HCT116 (cell line): ENCODE measurements around the gene OR51B5. TPM values are rescaled to one million over a fixed set of nuclear protein-coding genes. Genes with fewer than 3 reads are reported as not detected.

Source experiments
- ATAC-seq: fragments of 200-7000 bp; cut with Tn5 transposase; 2 replicates; pipeline ENCODE4 v1.9.1; 2020; ENCODE audit warnings: mild to moderate bottlenecking, moderate library complexity
- BruUV-seq: library from RNA; stranded (reverse); fragments of 400-500 nt; replicated peaks from 2 replicates; lab custom pipeline; 2021; lab: Mats Ljungman, UMichigan
- CTCF ChIA-PET: fragments of 300-600 bp; sonication (Branson Sonifier 250); formaldehyde crosslinking; loops from one replicate; lab custom pipeline; 2021; ENCODE audit warnings: antibody characterized with exemption; lab: Charles Lee
- POLR2A ChIA-PET: fragments of 300-600, 350-600 bp; sonication (Branson Sonifier 250); formaldehyde crosslinking; loops from one replicate; lab custom pipeline; 2021; ENCODE audit warnings: antibody characterized with exemption; lab: Charles Lee
- RAD21 ChIA-PET, 2 experiments: fragments of 300-600 bp; sonication (Branson Sonifier 250); formaldehyde crosslinking; loops; one replicate each; lab custom pipeline; 2023; ENCODE audit warnings: low total read pairs in 2 of 2; ENCODE audit not compliant: uncharacterized antibody in 2 of 2, unreplicated experiment in 2 of 2, low non-redundant PET in 1 of 2; lab: Charles Lee
- DNase-seq: peaks from one replicate; pipeline ENCODE4 v3.0.0-alpha.2; 2010; ENCODE audit warnings: low read depth, low spot score
- H2AFZ ChIP-seq: fragments of 200-600 bp; shearing (Covaris generic), sonication (generic); 2 replicates; pipeline ENCODE4 v1.6.1; 2017; ENCODE audit warnings: low read depth, mixed run types, mixed read lengths, antibody characterized with exemption, low read length; ENCODE audit not compliant: poor library complexity, severe bottlenecking
- H3K27ac ChIP-seq: 2 replicates; pipeline ENCODE4 v1.5.1; 2012; ENCODE audit warnings: low read depth, low read length
- H3K27me3 ChIP-seq: fragments of 200-600 bp; sonication (generic); 2 replicates; pipeline ENCODE4 v1.6.1; 2016; ENCODE audit warnings: mixed run types, low read length, mixed read lengths; ENCODE audit not compliant: insufficient read depth
- H3K36me3 ChIP-seq, 2 experiments: fragments of 200-500 bp in 1 of 2; fragments of 200-600 bp in 1 of 2; sonication (Bioruptor generic) in 1 of 2; sonication (generic) in 1 of 2; 2 replicates each; pipeline versions ENCODE4 v1.5.1 to v1.6.1; 2014 to 2016; ENCODE audit warnings: low read length in 2 of 2, inconsistent platforms in 1 of 2, mixed read lengths in 1 of 2, mixed run types in 1 of 2; ENCODE audit not compliant: insufficient read depth in 2 of 2, control insufficient read depth in 1 of 2
- H3K4me1 ChIP-seq, 2 experiments: fragments of 200-600 bp in 1 of 2; sonication (generic) in 1 of 2; 2 replicates each; pipeline versions ENCODE4 v1.5.1 to v1.6.1; 2012 to 2017; ENCODE audit warnings: low read length in 2 of 2, inconsistent platforms in 1 of 2, mild to moderate bottlenecking in 1 of 2, mixed read lengths in 1 of 2, mixed run types in 1 of 2, moderate library complexity in 1 of 2; ENCODE audit not compliant: insufficient read depth in 2 of 2, control insufficient read depth in 1 of 2
- H3K4me2 ChIP-seq: fragments of 200-600 bp; sonication (generic); 2 replicates; pipeline ENCODE4 v1.6.1; 2017; ENCODE audit warnings: mixed run types, low read length, mixed read lengths
- H3K4me3 ChIP-seq, 2 experiments: fragments of 200-600 bp in 1 of 2; sonication (generic) in 1 of 2; replicated peaks in 1 of 2; 2 replicates each; pipeline ENCODE4 v1.5.1; 2011 to 2016; ENCODE audit warnings: low read length in 2 of 2, control low read depth in 1 of 2, low read depth in 1 of 2, mild to moderate bottlenecking in 1 of 2, mixed read lengths in 1 of 2, mixed run types in 1 of 2
- H3K79me2 ChIP-seq: fragments of 200-600 bp; sonication (generic); 2 replicates; pipeline ENCODE4 v1.6.1; 2017; ENCODE audit warnings: mild to moderate bottlenecking, mixed run types, low read length, moderate library complexity, mixed read lengths; ENCODE audit not compliant: insufficient read depth
- H3K9ac ChIP-seq: fragments of 200-600 bp; sonication (generic); 2 replicates; pipeline ENCODE4 v1.6.1; 2016; ENCODE audit warnings: low read length, mixed read lengths
- H3K9me2 ChIP-seq: fragments of 200-600 bp; sonication (generic), shearing (Covaris generic); 2 replicates; pipeline ENCODE4 v1.6.1; 2017; ENCODE audit warnings: mixed run types, mild to moderate bottlenecking, moderate library complexity; ENCODE audit not compliant: insufficient read depth
- H3K9me3 ChIP-seq, 2 experiments: fragments of 200-500 bp in 1 of 2; fragments of 200-600 bp in 1 of 2; sonication (Bioruptor generic) in 1 of 2; sonication (generic) in 1 of 2; 2 replicates each; pipeline ENCODE4 v1.6.1; 2014 to 2017; ENCODE audit warnings: low read length in 2 of 2, mixed read lengths in 2 of 2, inconsistent platforms in 1 of 2, low read depth in 1 of 2, mild to moderate bottlenecking in 1 of 2, mixed run types in 1 of 2, moderate library complexity in 1 of 2; ENCODE audit not compliant: control insufficient read depth in 1 of 2, insufficient read depth in 1 of 2
- H4K20me1 ChIP-seq: fragments of 200-600 bp; sonication (generic), shearing (Covaris generic); 2 replicates; pipeline ENCODE4 v1.6.1; 2017; ENCODE audit warnings: mixed run types, mild to moderate bottlenecking, moderate library complexity; ENCODE audit not compliant: insufficient read depth
- ATF3 ChIP-seq: IDR thresholded peaks from 2 replicates; pipeline ENCODE4 v1.6.1; 2012
- CEBPB ChIP-seq: IDR thresholded peaks from 2 replicates; pipeline ENCODE4 v1.6.1; 2012; ENCODE audit warnings: low read depth
- CTCF ChIP-seq, 3 experiments: fragments of 200-600 bp in 1 of 3; sonication (generic) in 1 of 3; IDR thresholded peaks in 2 of 3; conservative IDR thresholded peaks in 1 of 3; 2 replicates each; pipeline ENCODE4 v1.5.1; 2012 to 2017; ENCODE audit warnings: low read depth in 2 of 3, low read length in 2 of 3, antibody characterized with exemption in 1 of 3, borderline replicate concordance in 1 of 3, control low read depth in 1 of 3, mild to moderate bottlenecking in 1 of 3, mixed read lengths in 1 of 3, mixed run types in 1 of 3, moderate library complexity in 1 of 3; ENCODE audit not compliant: insufficient read depth in 1 of 3
- ELF1 ChIP-seq: IDR thresholded peaks from 2 replicates; pipeline ENCODE4 v1.6.1; 2012; ENCODE audit warnings: low read depth, borderline replicate concordance
- EZH2 ChIP-seq: fragments of 200-600 bp; sonication (generic); IDR thresholded peaks from 2 replicates; pipeline ENCODE4 v1.6.1; 2017; ENCODE audit warnings: antibody characterized with exemption, mixed run types
- JUND ChIP-seq: IDR thresholded peaks from 2 replicates; pipeline ENCODE4 v1.6.1; 2012
- MAX ChIP-seq: IDR thresholded peaks from 2 replicates; pipeline ENCODE4 v1.6.1; 2012
- POLR2AphosphoS5 ChIP-seq: IDR thresholded peaks from 2 replicates; pipeline ENCODE4 v1.6.1; 2011; ENCODE audit warnings: mild to moderate bottlenecking, low read depth, low read length, moderate library complexity
- RAD21 ChIP-seq: IDR thresholded peaks from 2 replicates; pipeline ENCODE4 v1.6.1; 2012; ENCODE audit warnings: low read depth, mild to moderate bottlenecking
- REST ChIP-seq: IDR thresholded peaks from 2 replicates; pipeline ENCODE4 v1.6.1; 2012; ENCODE audit warnings: low read depth
- ZBTB33 ChIP-seq: IDR thresholded peaks from 2 replicates; pipeline ENCODE4 v1.6.1; 2011; ENCODE audit warnings: mild to moderate bottlenecking, low read length, moderate library complexity; ENCODE audit not compliant: insufficient replicate concordance; ENCODE audit errors: extremely low read depth
- intact Hi-C: fragments of 100-400 bp; cut with micrococcal nuclease; formaldehyde crosslinking; loops from 2 replicates; pipeline ENCODE4 v1.10.0; 2022
- total RNA-seq: library from RNA; stranded (reverse); gene quantifications from one replicate; pipeline ENCODE4 v1.2.1, GENCODE V29; 2021; ENCODE audit not compliant: unreplicated experiment

The OR51B5 gene
- total RNA-seq, 1 experiment from 2014 or later = 140 TPM

GRCh38 chr11:5335170-5335569, 8.2 kb downstream of the OR51B5 start:
- peak; percentile 15; the same call in 1 of the 2 replicates for ATAC-seq
- no peak overlapping the region for H3K9ac ChIP-seq
- ChIA-PET RAD21 (no interaction called here), POLR2A (no interaction called here), CTCF (no interaction called here)
- no peak overlapping the region; the same call in 1 of the 2 replicates for H3K27ac ChIP-seq
- H3K9me3 ChIP-seq = no peaks in the 10 kb centered on the region
- H3K9me2 ChIP-seq = no peaks in the 10 kb centered on the region
- intact Hi-C loops = no loop called here
- H4K20me1 ChIP-seq = peaks cover 8% of the 10 kb centered on the region; the same call in 1 of the 2 replicates
- no peak overlapping the region for H2AFZ ChIP-seq
- no peak overlapping the region for H3K4me3 ChIP-seq
- DNase-seq = no peak
- H3K36me3 ChIP-seq = peaks cover 0 to 15% of the 10 kb centered on the region in 2 experiments; a peak in 1 of 4 replicates
- H3K27me3 ChIP-seq = no peaks in the 10 kb centered on the region
- TSS peak; percentile 1 for BruUV-seq
- no peak overlapping the region for H3K4me2 ChIP-seq
- TF ChIP-seq MAX (no peak), POLR2AphosphoS5 (peak; percentile 31; the same call in 1 of the 2 replicates)
- 0 out of 2 replicates have a peak, but pooled peaks cover 4% of the 10 kb centered on the region for H3K79me2 ChIP-seq
- H3K4me1 ChIP-seq = 0 out of 4 replicates have a peak, but pooled peaks cover 0 to 3% of the 10 kb centered on the region in 2 experiments

- H3K9me3 ChIP-seq = no peaks in the 10 kb centered on the region
- BruUV-seq = no TSS peak
- H3K4me3 ChIP-seq = no peak within 1 kb of the TSS
- H3K79me2 ChIP-seq = peaks cover 22% of the 10 kb centered on the region
- intact Hi-C loops = no loop called here
- no peak within 1 kb of the TSS for H2AFZ ChIP-seq
- no peak within 1 kb of the TSS for H3K27ac ChIP-seq
- H3K36me3 ChIP-seq = peaks cover 6 to 40% of the 10 kb centered on the region in 2 experiments; a peak in 3 of 4 replicates
- no peaks in the 10 kb centered on the region for H3K4me1 ChIP-seq
- ChIA-PET POLR2A (no interaction called here), RAD21 (no interaction called here), CTCF (no interaction called here)
- no peak within 1 kb of the TSS for H3K9ac ChIP-seq
- H4K20me1 ChIP-seq = peaks cover 6% of the 10 kb centered on the region; the same call in 1 of the 2 replicates
- DNase-seq = no peak
- H3K4me2 ChIP-seq = no peak within 1 kb of the TSS
- H3K9me2 ChIP-seq = no peaks in the 10 kb centered on the region
- no peak for ATAC-seq
- no peaks in the 10 kb centered on the region for H3K27me3 ChIP-seq
- TF ChIP-seq POLR2AphosphoS5 = no peak
- no peak for TF ChIP-seq CEBPB
- no peak for TF ChIP-seq RAD21
- TF ChIP-seq JUND = no peak
- TF ChIP-seq CTCF (IDR thresholded peaks at IDR 0.05 in 2 of 3, conservative IDR thresholded peaks at IDR 0.05 in 1 of 3; ENCODE audit: borderline replicate concordance in 1 of 3, insufficient read depth in 1 of 3, low read depth in 2 of 3, low read length in 2 of 3) = no peak
- no peak for TF ChIP-seq EZH2
- TF ChIP-seq ELF1 = no peak
- no peak for TF ChIP-seq REST
- no peak for TF ChIP-seq ATF3
- no peak for TF ChIP-seq ZBTB33
Measured at GRCh38 chr11:5324197-5324596, 19.1 kb downstream of the OR51B5 start, which contains the start of gene OR51B2. Gene OR51B2, minus strand, starts transcription at chr11:5324297. Its CDS starts 0 bp downstream, at chr11:5324297.
